HL-60 (cell line): Measurements from ENCODE around the gene SFXN3.

Experiments used
- DNase-seq, 2 experiments: peaks; one replicate each; pipeline ENCODE4 v3.0.0-alpha.2; 2010 to 2020; ENCODE audit warnings: low read depth in 1 of 2, low spot score in 1 of 2
- H3K27ac ChIP-seq: fragments of 250-450 bp; sonication (Bioruptor Pico); replicated peaks from 2 replicates; pipeline ENCODE4 v1.5.1; 2020; ENCODE audit warnings: mild to moderate bottlenecking, moderate library complexity
- H3K27me3 ChIP-seq: fragments of 250-450 bp; sonication (Bioruptor Pico); 2 replicates; pipeline ENCODE4 v1.5.1; 2021; ENCODE audit warnings: mild to moderate bottlenecking, moderate library complexity; ENCODE audit not compliant: insufficient read depth, poor library complexity, severe bottlenecking
- H3K4me3 ChIP-seq: replicated peaks from 2 replicates; pipeline ENCODE4 v1.5.1; 2011; ENCODE audit warnings: mild to moderate bottlenecking, control low read depth, low read length; ENCODE audit not compliant: insufficient read depth
- CTCF ChIP-seq: IDR thresholded peaks from one replicate; pipeline ENCODE4 v1.5.1; 2011; ENCODE audit warnings: low read length, control low read depth, inconsistent platforms; ENCODE audit not compliant: insufficient read depth
- GABPA ChIP-seq: IDR thresholded peaks from 2 replicates; pipeline ENCODE4 v1.6.1; 2012; ENCODE audit warnings: low read depth
- POLR2AphosphoS5 ChIP-seq: IDR thresholded peaks from 2 replicates; pipeline ENCODE4 v1.6.1; 2012; ENCODE audit warnings: low read depth
- SPI1 ChIP-seq: IDR thresholded peaks from 2 replicates; pipeline ENCODE4 v1.6.1; 2012; ENCODE audit warnings: low read depth, mild to moderate bottlenecking, borderline replicate concordance
- TF ChIP-seq, protein P1 (sequence below): IDR thresholded peaks from 2 replicates; pipeline ENCODE4 v1.6.1; 2012; ENCODE audit warnings: low read depth; ENCODE audit not compliant: insufficient replicate concordance

Gene SFXN3

DNA sequence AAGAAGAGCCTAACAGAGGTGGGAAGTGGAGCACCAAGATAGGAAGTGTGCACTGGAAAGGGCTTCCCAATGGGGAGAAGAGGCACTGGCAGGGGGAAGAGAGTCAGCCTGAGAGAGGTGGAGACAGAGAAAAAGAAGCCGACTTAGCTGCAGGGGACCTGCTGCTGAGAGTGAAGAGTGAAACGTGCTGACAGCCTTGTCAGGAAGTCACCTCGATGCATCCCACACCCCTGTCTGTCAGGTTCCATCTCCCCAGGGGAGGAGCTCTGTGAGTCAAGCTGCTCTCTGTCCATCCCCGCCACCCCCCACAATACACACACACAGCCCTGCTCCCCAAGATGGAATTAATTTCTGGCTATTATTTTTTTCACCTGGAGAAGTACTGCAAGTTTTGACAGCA lies 44.7 kb downstream of the SFXN3 start:
- TF ChIP-seq, protein P1, sequence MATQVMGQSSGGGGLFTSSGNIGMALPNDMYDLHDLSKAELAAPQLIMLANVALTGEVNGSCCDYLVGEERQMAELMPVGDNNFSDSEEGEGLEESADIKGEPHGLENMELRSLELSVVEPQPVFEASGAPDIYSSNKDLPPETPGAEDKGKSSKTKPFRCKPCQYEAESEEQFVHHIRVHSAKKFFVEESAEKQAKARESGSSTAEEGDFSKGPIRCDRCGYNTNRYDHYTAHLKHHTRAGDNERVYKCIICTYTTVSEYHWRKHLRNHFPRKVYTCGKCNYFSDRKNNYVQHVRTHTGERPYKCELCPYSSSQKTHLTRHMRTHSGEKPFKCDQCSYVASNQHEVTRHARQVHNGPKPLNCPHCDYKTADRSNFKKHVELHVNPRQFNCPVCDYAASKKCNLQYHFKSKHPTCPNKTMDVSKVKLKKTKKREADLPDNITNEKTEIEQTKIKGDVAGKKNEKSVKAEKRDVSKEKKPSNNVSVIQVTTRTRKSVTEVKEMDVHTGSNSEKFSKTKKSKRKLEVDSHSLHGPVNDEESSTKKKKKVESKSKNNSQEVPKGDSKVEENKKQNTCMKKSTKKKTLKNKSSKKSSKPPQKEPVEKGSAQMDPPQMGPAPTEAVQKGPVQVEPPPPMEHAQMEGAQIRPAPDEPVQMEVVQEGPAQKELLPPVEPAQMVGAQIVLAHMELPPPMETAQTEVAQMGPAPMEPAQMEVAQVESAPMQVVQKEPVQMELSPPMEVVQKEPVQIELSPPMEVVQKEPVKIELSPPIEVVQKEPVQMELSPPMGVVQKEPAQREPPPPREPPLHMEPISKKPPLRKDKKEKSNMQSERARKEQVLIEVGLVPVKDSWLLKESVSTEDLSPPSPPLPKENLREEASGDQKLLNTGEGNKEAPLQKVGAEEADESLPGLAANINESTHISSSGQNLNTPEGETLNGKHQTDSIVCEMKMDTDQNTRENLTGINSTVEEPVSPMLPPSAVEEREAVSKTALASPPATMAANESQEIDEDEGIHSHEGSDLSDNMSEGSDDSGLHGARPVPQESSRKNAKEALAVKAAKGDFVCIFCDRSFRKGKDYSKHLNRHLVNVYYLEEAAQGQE, result no peak
- TF ChIP-seq CTCF (no peak), POLR2AphosphoS5 (no peak), GABPA (no peak), SPI1 (no peak)
- Histone ChIP-seq H3K4me3 (no peak overlapping the region), H3K27me3 (peaks cover 10% of the 10 kb centered on the region), H3K27ac (no peak overlapping the region)
- no peak for DNase-seq

GRCh38 chr10:101076630-101077029 lies 45.6 kb downstream of the SFXN3 start:
- no peak overlapping the region for H3K27ac ChIP-seq
- TF ChIP-seq POLR2AphosphoS5 (no peak), CTCF (no peak), SPI1 (no peak), GABPA (no peak)
- TF ChIP-seq, protein P1, result no peak
- no peak for DNase-seq
- no peak overlapping the region for H3K4me3 ChIP-seq
- peaks cover 10% of the 10 kb centered on the region for H3K27me3 ChIP-seq

- TF ChIP-seq POLR2AphosphoS5 (no peak), CTCF (no peak)
- TF ChIP-seq, protein P1, result no peak
- no peak overlapping the region for H3K27ac ChIP-seq
- peaks cover 7% of the 10 kb centered on the region for H3K27me3 ChIP-seq
- no peak for DNase-seq
- H3K4me3 ChIP-seq, result no peak overlapping the region
Measured at GRCh38 chr10:101079874-101080273, 48.8 kb downstream of the SFXN3 start.
